ENCODE results near the gene LUC7L2. TPM values are rescaled to one million over a fixed set of nuclear protein-coding genes. Genes with fewer than 3 reads are reported as not detected.
A peak's percentile ranks its signal among the peaks of the same experiment; 100 is the strongest.

LUC7L2 gene
- total and polyA plus RNA-seq, 9 of the 15 experiments (the other 6 are each of a cell fraction or from before 2014, with no cell fraction given) = 56.1 to 207 (median 141) TPM

DNA sequence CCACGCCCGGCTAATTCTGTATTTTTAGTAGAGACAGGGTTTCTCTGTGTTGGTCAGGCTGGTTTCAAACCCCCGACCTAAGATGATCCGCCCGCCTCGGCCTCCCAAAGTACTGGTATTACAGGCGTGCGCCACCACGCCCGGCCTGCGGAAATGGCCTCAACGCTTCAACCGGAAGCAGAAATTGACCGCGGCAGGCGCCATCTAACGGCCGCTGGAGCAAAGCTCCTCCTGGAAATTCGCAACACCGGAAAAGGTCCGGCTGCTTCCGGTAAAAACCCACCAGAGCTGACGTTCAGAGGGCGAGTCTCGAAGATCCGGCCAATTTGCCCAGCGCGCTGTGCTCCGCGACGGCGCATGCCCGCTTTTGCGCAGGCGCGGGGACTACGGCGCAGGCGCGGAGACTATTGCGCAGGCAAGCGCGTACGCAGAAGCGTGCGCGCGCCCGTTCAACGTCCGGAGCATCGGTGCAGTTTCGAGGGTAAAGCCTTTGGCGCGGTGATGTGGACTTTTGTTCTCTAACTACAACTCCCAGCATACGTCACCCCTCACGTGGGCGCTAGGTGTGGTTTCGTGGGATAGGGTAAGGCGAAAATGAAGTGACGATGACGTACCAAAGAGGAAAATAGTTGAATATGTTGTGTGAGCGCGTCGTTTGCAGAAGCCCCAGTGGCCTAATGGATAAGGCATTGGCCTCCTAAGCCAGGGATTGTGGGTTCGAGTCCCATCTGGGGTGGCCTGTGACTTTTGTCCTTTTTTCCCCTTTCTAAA is 19.5 kb upstream of the LUC7L2 start (continued):
- TF ChIP-seq ADNP (tag; IDR thresholded peaks at IDR 0.05) = no peak
- peak; percentile 86 for TF ChIP-seq ZNF175 (CRISPR knock-in tag; IDR thresholded peaks at IDR 0.05; ENCODE audit: low read depth)
- 0 out of 2 replicates have a peak, but pooled peaks have one; percentile 55 for TF ChIP-seq HNRNPL (IDR thresholded peaks at IDR 0.05; ENCODE audit: low read depth, low read length)
- no peak; the same call in 1 of the 2 replicates for TF ChIP-seq PML (IDR thresholded peaks at IDR 0.05; ENCODE audit: low read length)
- TF ChIP-seq SNIP1 (IDR thresholded peaks at IDR 0.05; ENCODE audit: low read depth) = no peak
- peak; percentile 90 for TF ChIP-seq NR2F6 (CRISPR knock-in tag; IDR thresholded peaks at IDR 0.05)
- TF ChIP-seq MBD2 (IDR thresholded peaks at IDR 0.05; ENCODE audit: borderline replicate concordance, low read depth) = peak; percentile 55; the same call in 1 of the 2 replicates
- peak; percentile 50 for TF ChIP-seq NEUROD1 (IDR thresholded peaks at IDR 0.05; ENCODE audit: borderline replicate concordance, low read depth, low read length, partially characterized antibody)
- TF ChIP-seq ZC3H8 (IDR thresholded peaks at IDR 0.05) = 0 out of 2 replicates have a peak, but pooled peaks have one; percentile 60
- TF ChIP-seq NFIX (CRISPR knock-in tag; IDR thresholded peaks at IDR 0.05; ENCODE audit: low read depth) = no peak
- no peak for TF ChIP-seq MCM7 (IDR thresholded peaks at IDR 0.05)
- TF ChIP-seq HSF4 (CRISPR knock-in tag; IDR thresholded peaks at IDR 0.05; ENCODE audit: borderline replicate concordance) = no peak
- no peak for TF ChIP-seq ZNF785 (CRISPR knock-in tag; IDR thresholded peaks at IDR 0.05)
- TF ChIP-seq POLR3A (IDR thresholded peaks at IDR 0.05; ENCODE audit: borderline replicate concordance, extremely low read depth, insufficient read depth, insufficient read length) = peak; percentile 100
- TF ChIP-seq HDAC8 (tag; IDR thresholded peaks at IDR 0.05) = peak; percentile 59; the same call in 1 of the 2 replicates
- no peak for TF ChIP-seq NELFE (IDR thresholded peaks at IDR 0.05; ENCODE audit: insufficient read depth, insufficient read length)
- no peak for TF ChIP-seq ZNF77 (CRISPR knock-in tag; IDR thresholded peaks at IDR 0.05)
- TF ChIP-seq ZNF764 (CRISPR knock-in tag; IDR thresholded peaks at IDR 0.05; ENCODE audit: low read depth) = peak; percentile 78; the same call in 1 of the 2 replicates
- TF ChIP-seq, protein P1, sequence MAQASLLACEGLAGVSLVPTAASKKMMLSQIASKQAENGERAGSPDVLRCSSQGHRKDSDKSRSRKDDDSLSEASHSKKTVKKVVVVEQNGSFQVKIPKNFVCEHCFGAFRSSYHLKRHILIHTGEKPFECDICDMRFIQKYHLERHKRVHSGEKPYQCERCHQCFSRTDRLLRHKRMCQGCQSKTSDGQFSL (CRISPR knock-in tag; IDR thresholded peaks at IDR 0.05) = no peak
- TF ChIP-seq, protein P1 (tag; IDR thresholded peaks at IDR 0.05) = no peak
- TF ChIP-seq, protein P2, sequence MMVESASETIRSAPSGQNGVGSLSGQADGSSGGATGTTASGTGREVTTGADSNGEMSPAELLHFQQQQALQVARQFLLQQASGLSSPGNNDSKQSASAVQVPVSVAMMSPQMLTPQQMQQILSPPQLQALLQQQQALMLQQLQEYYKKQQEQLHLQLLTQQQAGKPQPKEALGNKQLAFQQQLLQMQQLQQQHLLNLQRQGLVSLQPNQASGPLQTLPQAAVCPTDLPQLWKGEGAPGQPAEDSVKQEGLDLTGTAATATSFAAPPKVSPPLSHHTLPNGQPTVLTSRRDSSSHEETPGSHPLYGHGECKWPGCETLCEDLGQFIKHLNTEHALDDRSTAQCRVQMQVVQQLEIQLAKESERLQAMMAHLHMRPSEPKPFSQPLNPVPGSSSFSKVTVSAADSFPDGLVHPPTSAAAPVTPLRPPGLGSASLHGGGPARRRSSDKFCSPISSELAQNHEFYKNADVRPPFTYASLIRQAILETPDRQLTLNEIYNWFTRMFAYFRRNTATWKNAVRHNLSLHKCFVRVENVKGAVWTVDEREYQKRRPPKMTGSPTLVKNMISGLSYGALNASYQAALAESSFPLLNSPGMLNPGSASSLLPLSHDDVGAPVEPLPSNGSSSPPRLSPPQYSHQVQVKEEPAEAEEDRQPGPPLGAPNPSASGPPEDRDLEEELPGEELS (CRISPR knock-in tag; IDR thresholded peaks at IDR 0.05; ENCODE audit: borderline replicate concordance) = peak; percentile 76; the same call in 1 of the 2 replicates
- TF ChIP-seq POLR2G (IDR thresholded peaks at IDR 0.05; ENCODE audit: low read depth, low read length) = peak; percentile 83
- TF ChIP-seq ARNT (IDR thresholded peaks at IDR 0.05) = peak; percentile 23 to 99
- no peak for TF ChIP-seq ZNF586 (CRISPR knock-in tag; conservative IDR thresholded peaks at IDR 0.05)
- TF ChIP-seq SRF (CRISPR knock-in tag; IDR thresholded peaks at IDR 0.05) = peak; percentile 68 to 96; a peak in 3 of 4 replicates
- TF ChIP-seq MTA1 (IDR thresholded peaks at IDR 0.05; ENCODE audit: borderline replicate concordance) = peak; percentile 79
- peak; percentile 100 for TF ChIP-seq RBBP5 (IDR thresholded peaks at IDR 0.05; ENCODE audit: borderline replicate concordance, insufficient read depth, low read length, poor library complexity, severe bottlenecking)
